Measurements from ENCODE around the gene THEMIS2.

The THEMIS2 gene

DNA sequence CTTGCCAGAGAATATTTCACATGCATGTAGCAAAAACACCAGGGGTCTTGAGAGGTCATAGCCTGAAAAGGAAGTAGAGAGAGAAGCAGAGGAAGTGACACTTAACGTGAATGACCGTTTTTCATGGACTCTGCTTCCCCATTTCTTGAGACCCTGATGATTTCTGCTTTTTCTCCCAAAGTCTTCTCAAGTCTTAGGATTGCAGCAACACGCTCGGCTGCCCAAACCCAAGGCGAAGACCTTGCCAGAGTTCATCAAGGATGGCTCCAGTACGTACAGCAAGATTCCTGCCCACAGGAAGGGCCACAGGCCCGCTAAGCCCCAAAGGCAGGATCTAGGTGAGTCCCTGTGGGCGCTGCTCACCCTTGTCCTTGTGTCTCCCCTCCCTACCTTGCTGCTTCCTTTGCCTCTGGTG lies 12.8 kb downstream of the THEMIS2 start:
- no peak for DNase-seq (ENCODE audit: extremely low read depth in 1 of 2, low read depth in 1 of 2)

DNA sequence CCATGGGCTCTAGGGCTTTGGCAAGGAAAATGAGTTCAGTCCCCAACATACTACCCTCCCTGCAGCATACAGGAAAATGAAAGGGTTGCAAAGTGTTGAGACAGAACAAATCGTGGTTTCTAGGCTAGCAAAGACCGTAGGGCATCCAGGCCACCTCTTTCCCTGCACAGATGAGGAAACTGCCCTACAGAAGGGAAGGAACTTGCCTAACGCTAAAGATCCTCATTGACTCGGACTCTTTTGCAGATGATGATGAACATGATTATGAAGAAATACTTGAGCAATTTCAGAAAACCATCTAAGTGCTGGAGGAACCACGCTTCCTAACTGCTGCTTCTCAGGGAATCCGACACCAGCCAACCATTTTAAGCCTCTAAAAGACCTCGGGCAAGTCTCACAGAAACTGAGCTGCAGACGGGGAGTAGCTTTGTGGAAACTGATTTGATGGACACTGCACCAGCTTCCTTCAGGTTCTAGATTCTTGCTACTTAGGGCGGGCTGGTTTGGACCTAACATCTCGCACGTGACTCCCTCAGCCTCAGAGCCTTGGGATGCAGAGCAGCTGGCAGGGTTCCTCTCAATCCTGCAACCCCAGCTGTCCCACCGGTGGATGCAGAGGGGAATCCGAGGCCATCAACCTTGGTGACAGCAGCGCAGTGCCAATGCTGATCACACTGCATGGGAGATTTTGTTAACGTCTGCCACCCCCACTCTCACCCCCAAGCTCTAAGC lies 13.4 kb downstream of the THEMIS2 start:
- no peak for DNase-seq (ENCODE audit: extremely low read depth in 1 of 2, low read depth in 1 of 2)

DNA sequence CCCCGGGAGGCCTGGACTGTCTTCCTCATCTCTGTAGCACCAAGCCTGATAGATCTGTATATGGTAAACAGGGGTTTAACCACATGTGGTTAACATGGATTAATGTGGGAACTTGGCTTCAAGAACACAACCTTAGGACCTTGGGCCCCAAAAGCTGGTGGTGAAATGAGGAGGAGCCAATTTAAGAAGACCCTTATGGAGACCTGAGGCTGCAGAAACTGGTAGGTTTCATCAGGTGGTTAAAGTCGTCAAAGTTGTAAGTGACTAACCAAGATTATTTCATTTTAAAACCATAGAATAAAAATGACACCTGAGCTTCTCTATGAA lies 14.0 kb downstream of the THEMIS2 start:
- DNase-seq (ENCODE audit: extremely low read depth in 1 of 2, low read depth in 1 of 2): no peak

DNA sequence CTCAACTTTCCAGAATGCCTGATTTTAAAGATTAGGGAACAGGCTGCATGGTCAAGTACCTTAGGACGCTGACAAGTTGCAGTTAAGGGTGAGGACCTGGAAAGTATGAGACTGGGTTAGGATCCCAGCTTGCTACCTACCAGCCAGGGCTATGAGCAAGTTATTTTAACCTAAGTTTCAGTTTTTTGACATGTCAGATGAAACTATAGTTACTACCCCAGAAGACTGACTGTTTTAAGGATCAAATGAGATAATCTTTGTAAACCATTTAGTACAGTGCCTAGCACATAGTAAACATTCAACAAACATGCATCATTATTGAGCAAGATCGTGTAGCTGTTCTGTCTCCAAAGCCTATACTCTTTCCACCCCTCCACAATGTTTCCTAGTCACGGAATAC lies 14.4 kb downstream of the THEMIS2 start:
- DNase-seq (ENCODE audit: extremely low read depth in 1 of 2, low read depth in 1 of 2): no peak

DNA sequence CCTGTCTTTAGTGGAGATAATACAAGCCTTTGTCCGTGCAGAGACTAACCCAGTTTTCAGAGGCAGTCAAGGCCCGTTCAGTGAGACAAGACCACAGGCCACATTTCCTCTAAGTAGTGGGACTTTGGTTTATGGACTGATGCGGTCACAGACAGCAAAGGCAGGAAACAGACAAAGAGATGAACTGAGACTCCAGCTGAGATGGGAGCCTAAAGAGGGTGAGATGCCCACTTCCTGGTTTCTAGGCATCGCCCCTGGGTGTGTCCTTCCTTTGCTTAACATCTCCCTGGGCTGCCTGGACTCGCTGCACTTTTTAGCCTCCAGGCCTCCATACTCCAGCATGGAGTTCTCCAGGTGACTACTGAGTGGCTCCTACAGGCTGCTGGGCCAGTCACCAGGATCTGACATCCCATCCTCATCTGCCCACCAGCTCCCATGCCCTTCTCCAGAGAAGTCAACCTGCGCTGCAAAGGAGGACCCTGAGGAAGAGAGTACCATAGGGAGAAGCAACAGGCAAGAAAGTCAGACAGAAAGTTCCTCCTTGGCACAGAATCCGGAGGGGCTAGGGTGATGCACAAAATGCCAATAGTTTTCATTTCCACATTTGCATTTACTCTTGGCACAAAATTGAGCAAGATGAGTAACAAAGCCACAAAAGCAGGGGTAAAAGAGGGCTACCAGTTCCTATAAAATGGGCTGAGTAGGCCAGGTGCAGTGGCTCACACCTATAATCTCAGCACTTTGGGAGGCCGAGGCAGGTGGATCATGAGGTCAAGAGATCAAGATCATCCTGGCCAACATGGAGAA lies 15.1 kb downstream of the THEMIS2 start:
- no peak for DNase-seq (ENCODE audit: extremely low read depth in 1 of 2, low read depth in 1 of 2)

DNA sequence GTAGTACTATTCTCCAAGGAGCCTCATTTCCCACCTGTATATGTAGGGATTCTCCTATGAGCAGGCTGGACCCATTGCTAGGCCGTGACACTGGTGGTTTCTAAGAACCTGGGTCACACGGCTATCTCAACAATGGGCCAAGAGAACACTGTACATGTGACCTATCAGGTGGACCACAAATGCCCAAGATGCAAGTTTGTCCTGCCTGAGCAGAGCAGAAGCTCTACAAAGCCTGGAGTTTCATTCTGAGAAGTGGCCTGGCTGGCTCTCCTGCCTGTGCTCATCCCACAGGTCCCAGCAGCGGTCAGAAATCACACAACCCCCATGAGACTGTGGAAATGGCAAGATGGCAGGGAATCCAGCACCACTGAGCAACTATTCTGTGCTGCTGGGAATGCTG lies 17.2 kb downstream of the THEMIS2 start:
- DNase-seq (ENCODE audit: extremely low read depth in 1 of 2, low read depth in 1 of 2): no peak

DNA sequence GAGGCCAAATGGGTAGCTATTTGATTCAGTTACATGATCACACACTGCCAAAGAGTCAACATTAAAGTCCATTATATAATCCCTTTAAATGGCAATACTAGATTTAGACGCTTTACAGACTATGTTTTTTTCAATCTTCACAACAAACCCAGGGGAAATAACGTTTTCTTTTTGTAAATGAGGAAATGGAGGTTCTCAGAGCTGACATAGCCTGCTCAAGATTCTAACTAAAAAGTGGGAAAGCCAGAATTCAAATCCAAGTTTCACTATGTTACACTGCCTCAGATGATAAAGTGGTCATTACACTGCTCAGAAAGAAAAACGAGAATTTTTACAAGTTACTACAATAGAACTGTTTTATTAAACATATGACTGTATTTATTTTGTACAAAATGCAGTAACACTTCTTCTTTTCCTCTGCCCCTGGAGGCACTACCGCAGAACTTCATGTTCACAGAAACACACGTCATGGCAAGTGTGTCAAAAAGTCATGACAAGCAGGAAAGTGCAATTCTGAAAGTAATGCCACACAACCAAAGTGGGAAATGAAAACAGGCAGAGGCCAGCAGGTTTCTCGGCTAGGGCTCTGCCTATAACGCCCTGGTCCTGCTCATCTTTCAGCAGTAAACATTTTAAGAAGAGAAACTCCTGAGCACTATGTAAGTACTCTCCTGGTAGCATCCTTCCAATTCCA lies 19.0 kb downstream of the THEMIS2 start:
- peak in 1 of 2 donors; percentile 38 for DNase-seq (ENCODE audit: extremely low read depth in 1 of 2, low read depth in 1 of 2)

DNA sequence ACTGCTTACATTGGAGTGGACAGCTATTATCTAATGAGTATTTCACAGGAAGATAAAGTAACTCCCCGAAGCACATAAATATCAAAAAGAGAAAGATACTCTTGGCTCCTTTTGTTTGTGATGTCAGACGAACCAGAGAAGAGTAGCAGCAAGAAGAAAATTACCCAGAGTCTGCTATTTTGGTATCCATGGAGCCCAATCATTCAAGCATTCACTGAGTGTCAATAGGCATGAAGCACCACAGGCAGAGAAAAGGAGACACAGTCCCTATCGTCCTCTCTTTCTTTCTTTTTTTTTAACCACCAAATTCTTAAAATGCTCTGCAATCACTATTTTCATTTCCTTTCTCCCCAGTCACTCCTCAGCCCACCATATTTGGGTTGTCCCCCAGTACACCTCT lies 22.2 kb downstream of the THEMIS2 start:
- no peak for DNase-seq (ENCODE audit: extremely low read depth in 1 of 2, low read depth in 1 of 2)

DNA sequence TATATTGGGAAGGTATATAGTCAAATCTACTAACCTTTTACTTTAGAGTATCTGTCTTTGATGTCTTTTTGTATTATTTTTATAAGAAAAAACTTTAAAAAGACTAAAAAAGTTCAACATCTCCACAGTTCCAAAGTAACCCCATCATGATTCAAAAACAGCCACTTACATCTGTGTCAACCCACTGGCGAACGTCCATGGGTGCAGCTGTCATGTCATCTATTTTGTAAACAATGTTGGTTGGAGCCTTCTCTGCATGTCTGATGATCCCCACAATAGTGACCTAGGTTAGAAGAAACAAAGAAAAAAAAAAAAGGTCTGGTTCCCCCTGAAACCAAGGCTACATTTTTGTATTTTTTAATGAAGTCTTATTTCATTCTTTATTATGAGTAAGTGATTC lies 34.4 kb downstream of the THEMIS2 start:
- DNase-seq (ENCODE audit: extremely low read depth in 1 of 2, low read depth in 1 of 2): no peak

DNA sequence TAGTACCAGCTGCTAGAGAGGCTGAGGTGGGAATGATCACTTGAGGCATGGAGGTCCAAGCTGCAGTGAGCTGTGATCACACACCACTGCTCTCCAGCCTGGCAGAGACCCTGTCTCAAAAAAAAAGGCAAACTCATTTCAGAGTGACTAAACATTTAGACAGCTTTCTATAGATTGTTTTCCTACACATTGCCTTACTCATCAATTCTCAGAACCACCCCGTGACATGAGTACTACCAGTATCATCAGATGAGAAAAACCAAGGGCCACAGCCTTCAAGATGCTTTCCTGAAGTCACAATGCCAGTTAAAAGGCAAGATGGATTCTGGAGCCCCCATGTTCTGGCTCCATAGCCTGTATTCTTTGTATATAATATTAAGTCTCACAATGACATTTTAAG lies 40.1 kb downstream of the THEMIS2 start:
- DNase-seq (ENCODE audit: extremely low read depth in 1 of 2, low read depth in 1 of 2): no peak

DNA sequence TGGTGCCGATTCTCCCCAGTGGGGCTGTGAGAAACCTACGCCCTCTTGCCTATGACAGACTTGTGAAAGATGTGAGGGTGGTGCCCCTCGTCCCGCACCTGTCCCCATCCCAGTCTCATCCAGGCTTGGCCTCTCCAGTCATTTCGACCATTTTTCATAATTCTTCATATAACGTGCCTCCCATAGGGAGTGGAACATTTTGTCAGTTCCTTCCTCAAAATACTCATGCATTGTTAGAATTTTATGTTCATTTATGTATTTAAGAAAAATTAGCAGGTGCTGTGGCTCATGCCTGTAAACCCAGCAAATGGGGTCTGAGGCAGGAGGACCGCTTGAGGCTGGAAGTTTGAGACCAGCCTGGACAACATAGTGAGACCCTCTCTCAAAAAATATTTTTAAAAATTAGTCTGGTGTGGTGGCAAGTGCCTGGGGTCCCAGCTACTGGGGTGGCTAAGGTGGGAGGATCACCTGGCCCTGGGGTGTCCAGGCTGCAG lies 42.8 kb downstream of the THEMIS2 start:
- DNase-seq (ENCODE audit: extremely low read depth in 1 of 2, low read depth in 1 of 2): no peak

DNA sequence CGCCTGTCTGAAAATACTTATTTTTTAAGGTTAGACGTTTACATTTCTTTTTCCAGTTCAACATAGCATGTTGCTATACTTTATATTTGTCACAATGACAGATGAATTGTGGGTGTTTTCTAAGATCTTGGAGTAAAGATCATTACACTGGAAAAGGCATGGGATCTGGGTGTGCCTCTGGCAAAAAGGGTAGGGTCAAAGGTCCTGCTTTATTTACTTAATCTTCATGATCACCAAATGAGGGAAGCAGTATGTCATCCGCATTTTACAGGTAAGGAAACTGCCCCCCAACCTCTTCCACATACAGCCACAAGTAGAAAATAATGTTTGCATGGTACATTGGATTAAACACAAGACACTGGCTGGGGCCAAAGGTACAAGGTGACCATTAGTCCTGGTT lies 49.9 kb downstream of the THEMIS2 start:
- no peak for DNase-seq (ENCODE audit: extremely low read depth in 1 of 2, low read depth in 1 of 2)

DNA sequence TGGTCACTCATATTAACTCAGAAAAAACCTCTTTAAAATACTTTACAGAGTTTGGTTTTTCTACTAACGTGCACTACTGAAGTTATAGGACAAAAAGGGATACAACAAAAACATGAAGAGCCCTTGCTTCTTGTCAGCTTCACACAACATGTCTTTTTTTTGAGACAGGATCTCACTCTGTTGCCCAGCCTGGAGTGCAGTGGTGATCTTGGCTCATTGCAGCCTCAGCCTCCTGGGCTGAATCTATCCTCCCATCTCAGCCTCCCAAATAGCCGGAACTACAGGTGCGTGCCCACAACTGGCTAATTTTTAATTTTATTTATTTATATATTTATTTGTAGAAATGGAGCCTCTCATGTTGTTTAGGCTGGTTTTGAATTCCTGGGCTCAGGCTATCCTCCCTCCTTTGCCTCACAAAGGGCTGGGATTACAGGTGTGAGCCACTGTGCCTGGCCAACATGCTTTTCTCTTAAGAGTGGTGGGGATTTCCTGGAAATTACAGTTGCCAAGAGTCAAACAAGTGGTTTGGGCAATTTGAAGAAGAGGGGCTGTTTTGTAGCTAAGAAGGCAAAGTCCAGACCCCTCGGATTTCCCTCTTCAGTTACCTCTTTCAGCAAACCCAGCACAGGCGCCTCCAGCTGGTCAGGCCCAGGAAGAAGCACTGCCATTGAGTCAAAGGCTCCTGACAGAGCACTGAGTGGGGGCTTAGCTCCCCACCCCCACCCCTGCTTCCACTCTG lies 56.0 kb downstream of the THEMIS2 start:
- no peak for DNase-seq (ENCODE audit: extremely low read depth in 1 of 2, low read depth in 1 of 2)

DNA sequence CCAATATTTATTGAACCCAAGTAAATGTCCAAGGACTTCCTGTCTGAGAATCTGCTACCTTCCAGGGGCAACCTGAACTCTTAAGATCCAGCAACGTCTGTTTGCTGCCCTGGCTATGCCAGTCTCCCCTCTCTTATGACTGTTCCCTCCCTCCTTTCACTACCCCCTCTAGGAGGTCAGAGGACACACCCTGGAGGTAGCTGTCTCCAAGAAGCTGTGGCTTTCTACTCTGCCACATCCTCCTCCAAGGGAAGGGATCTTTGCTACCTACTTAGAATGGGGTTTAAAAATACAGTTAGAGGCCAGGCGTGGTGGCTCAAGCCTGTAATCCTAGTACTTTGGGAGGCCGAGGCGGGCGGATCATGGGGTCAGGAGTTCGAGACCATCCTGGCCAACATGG lies 58.8 kb downstream of the THEMIS2 start:
- DNase-seq (ENCODE audit: extremely low read depth in 1 of 2, low read depth in 1 of 2): no peak

DNA sequence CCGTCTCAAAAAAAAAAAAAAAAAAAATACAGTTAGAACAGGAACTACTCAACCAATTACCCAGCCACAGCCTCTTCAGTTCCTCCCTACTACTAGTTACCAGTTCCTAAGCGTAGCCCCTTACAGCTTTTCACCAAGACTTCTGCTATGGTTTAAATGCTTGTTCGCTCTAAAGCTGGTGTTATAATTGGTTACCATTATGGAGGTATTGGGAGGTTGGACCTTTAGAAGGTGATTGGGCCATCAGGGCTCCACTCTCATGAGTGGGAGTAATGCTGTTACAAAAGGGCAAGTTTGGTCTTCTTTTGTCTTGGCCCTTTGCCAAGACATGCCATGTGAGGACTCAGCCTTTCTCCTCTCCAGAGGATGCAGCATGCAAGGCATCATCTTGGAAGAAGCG lies 59.4 kb downstream of the THEMIS2 start:
- DNase-seq (ENCODE audit: extremely low read depth in 1 of 2, low read depth in 1 of 2): no peak

DNA sequence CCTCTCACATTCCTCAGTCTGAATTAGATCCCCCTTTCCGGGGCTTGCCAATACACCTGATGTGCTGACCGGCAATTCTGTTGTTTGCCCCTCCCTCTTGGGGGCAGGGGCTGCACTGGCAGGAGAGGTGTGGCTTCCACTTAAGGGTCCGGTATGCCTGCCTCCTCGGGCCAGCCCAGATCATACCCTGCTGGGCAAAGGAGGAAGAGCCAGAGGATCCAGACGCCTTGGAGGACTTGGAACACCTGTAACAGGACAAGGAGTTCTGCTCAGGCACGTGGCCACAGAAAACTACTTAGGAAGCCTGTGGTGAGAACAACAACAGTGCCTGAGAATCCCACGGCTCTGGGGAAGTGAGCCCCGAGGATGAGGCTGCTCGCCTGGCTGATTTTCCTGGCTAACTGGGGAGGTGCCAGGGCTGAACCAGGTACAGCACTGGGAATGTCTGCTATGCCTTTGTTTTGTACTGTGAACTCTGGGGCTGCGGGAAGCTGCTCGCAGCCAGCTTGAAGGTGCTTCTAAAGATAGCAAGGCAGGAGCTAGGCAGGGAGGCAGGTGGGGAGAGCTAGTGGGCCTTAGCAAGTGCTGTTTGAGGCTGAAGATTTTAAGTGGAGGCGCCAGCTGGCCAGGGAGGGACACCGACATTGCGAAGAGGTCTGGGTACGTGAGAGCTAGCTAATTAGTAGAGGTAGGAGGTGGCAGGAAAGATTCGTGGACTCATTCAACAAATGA lies 62.6 kb downstream of the THEMIS2 start, which contains the start of gene SMPDL3B:
Gene SMPDL3B, plus strand, starts transcription at position 183 of the 732 bp plus-strand sequence. Its CDS starts 184 bp downstream, at position 367.
- no peak for DNase-seq (ENCODE audit: extremely low read depth in 1 of 2, low read depth in 1 of 2)

DNA sequence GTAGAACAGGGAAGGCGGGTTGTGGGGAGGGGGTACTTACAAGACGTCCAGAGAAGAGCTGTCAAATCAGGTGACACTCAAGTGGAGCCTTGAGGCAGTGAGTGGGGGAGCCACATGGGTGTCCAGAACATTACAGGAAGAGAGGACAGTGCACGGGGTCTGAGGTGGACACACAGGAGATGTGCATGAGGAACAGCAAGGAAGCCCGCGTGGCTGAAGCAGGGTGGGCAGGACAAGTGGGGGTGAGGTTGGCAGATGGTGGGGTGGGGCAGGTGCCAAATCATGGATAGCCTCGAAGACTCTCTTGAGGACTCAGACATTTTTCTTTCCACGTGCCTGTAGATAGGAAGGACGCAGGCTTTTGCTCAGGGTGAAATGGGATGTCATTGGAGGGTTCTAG lies 63.4 kb downstream of the THEMIS2 start:
- DNase-seq (ENCODE audit: extremely low read depth in 1 of 2, low read depth in 1 of 2): no peak

Data from stimulated activated CD8-positive, alpha-beta memory T cell treated with anti-CD3 and anti-CD28 coated beads, Interleukin-7, amount 100 ng/mL, for 48 hours (primary cell).